Fibroblast of skin of abdomen (primary cell): ENCODE measurements around the gene COQ2.
"Not testable (repeated sequence)": the region's sequence is repeated elsewhere in the genome, so short reads cannot be mapped to it uniquely, and the experiment has no call there.

Experiments used
- DNase-seq: peaks from one replicate; pipeline ENCODE4 v3.0.0-alpha.2; 2013

The COQ2 gene

DNA sequence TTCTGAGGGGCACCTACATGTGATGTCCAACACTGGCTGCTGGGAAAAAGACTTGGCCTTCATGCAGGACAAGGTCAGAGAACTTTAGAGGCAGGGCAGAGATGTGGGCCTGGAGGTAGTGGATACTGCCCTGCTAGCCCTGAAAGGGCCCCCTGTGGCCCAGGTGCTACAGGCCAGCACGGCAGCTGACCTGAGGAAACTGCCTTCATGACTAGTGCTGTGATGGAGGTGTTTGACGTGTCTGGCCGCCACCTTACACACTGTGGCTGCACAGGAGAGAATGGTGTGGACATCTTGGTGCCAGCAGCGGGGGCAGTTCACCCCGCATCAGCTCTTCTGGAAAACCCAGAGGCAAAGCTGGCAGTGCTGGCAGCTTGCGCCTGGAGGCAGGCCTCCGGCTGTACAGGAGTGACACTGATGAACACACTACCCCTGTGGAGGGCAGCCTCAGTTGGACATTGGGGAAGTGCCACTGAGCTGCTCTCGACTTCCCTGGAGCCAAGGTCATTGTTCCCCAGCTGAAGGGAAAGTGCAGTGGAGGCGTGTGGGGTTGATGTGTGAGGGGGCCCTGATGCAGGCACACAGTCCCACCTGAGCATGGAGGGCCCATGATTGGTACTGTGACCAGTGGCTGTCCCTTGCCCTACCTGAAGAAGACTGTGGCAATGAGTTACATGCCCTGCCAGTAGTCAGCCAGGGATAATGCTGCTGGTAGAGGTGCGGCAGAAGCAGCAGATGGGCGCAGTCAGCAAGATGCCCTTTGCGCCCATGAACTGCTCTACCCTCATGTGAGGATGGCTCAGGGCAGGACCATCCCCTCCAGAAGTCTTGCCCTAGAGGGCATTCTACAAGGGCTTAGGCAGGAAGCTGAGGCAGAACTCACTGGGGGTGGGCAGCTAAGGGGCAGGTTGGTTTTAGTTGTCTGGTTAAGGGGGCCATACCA lies 36.9 kb downstream of the COQ2 start:
- no peak for DNase-seq

- no peak for DNase-seq
These were observed 43.5 kb downstream of the COQ2 start for GRCh38 chr4:83241132-83241531.

DNA sequence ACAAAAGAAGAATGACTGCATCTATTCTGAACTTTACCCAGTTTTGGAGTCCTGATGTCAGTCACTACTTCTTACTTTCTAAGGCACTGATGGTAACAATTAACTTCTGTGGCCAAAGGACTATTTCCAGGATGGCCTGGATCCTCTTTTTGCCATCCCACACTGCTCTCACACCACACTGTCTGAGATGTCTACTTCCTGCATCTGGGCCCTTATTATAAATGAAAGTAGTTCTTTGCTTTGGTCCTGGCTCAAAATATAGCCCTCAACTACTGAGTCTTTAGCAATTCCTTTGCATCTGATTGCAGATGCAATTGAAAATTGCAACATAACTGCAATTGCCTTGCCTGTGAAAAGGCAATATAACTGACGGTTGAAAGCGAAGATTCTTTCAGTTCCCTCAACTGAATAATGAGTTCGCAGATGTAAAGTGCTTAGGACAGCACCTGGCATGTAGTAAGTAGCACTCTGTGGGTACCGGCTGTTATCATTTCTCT lies 44.2 kb downstream of the COQ2 start:
- DNase-seq = no peak

DNA sequence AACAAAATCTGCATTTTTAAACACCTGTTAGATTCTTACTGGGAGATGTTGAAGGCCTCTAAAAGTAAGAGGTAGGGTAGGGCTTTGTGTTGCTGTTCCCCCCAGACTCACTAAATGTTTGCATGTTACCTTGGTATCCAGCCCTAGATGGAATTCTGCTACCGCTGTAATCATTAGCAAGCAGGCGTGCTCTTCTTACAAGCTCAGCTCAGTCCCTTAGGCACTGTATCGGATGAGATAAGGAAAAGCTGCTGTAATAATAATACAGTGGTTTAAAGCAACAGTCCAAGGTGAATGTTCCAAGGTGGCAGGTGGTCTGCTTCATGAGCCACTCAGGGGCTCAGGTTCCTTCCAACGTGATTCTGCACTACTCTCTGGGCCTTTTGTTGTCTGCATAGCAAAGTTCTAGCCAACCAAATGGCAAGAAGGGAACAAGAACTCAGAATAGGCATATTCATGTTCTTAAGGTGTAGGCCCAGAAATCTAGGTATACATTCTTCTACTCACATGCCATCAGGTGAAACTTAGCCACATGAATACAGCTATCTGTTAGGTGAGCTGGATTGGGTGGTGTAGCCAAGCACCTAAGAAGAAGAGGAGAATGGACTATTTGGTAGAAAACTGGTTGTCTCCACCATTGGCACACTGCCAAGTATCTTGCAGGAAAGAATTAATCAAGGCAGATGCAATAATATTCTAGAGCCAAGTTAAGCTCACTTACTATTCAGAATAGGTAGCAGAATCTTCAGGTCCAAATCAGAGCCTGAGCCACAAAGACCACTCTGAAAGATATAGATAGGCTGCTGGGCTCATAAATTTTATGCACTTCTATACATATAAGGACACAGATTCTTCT lies 46.0 kb downstream of the COQ2 start:
- DNase-seq = no peak

DNA sequence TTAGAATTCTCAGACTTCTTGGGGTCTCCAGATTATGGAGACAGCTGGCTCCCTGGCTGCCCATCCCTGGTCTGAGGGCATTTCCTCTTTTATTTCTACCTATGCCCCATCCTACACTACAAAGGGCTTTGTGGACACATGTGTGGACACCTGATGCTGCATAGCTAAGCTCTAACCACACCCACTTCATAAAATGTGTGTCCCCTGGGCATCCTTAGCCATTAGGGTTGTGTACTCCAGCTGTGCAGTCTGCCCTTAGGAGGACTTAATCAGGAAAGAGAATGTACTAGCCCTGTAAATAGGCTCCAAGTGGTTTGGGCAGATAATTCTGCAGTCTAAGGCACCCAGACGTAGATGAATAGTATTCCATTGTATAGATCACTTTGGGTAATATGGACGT lies 47.0 kb downstream of the COQ2 start:
- no peak for DNase-seq

- DNase-seq = not testable (repeated sequence)
These were observed 48.9 kb downstream of the COQ2 start for GRCh38 chr4:83235645-83236133.

- DNase-seq = no peak
These were observed 49.5 kb downstream of the COQ2 start for GRCh38 chr4:83234902-83235644.

GRCh38 chr4:83234387-83234786 lies 50.2 kb downstream of the COQ2 start:
- DNase-seq = not testable (repeated sequence)

GRCh38 chr4:83232082-83232481 lies 52.5 kb downstream of the COQ2 start:
- no peak for DNase-seq

DNA sequence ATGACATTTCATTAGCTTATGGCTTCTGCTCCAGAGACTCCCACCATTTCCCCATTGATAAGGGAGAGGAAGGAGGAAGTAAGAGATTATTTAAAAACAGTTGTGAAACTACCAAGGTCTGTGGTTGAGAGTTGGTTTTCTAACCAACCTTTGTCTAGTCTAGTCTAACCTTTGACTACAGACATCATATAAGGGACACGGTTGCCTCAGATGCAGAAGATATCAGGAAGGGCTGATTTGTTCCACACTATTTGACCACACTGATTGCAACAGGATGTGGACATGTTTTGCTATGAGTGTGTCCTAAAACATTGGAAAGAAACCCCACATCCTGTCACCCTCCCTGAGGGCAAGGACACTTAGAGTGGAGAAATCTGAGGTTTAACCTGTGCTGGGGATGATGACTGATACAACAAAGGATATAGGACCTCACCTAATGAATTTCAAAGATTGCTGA lies 53.0 kb downstream of the COQ2 start:
- no peak for DNase-seq

DNA sequence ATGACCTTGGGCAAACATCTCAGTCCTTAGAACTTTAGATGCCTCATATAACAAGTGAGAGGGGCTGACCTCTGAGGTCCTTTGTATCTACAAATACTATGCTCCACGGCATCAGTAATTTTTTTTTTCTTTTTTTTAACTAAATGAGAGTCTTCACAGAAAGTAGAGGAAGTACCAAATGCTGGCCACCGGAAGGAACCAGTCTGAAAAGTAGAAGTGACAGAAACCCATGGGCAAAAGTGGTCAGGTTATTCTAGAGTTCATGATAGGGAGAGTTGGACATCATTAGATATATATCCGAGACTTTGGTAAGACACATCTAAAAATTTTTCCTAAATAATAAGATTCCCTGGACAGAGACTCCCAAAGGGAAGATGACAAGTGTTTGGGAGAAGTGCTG lies 53.7 kb downstream of the COQ2 start:
- DNase-seq = no peak

DNA sequence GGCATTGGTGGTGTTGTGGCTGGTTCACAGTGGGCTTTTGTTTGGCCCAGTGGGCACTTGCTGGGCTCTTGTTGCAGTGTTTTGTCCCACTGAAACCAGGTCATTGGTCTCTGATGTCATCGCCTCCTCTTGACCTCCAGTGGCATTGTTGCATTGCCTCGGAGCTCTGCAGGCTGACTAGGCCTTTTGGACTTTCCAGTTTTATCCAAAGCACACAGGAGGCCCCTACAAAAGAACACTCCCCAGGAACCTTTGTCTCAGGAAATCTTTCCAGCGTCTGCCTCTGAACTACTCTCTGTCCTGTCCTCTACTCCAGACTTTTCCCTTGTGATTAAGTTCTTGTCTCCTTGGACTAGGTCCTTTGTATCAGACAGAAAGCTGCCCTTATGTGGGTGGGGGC lies 54.8 kb downstream of the COQ2 start:
- DNase-seq = no peak

DNA sequence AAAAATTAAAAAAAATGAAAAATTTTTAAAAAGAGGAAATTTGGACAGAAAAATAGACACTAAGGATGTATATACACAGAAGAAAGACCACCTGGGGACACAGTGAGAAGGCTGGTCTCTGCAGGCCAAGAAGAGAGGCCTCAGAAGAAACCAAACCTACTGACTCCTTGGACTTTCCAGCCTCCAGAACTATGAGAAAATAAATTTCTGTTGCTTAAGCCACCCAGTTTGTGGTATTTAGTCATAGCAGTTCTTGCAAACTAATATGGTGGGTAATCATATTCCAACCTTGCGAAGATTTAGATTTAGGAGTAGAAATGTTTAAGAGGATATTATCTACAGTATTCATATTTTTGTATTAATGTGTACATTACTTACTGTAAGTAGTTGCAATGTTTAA lies 56.4 kb downstream of the COQ2 start:
- DNase-seq = no peak

- no peak for DNase-seq
These were observed 59.9 kb downstream of the COQ2 start for GRCh38 chr4:83224502-83225197.

DNA sequence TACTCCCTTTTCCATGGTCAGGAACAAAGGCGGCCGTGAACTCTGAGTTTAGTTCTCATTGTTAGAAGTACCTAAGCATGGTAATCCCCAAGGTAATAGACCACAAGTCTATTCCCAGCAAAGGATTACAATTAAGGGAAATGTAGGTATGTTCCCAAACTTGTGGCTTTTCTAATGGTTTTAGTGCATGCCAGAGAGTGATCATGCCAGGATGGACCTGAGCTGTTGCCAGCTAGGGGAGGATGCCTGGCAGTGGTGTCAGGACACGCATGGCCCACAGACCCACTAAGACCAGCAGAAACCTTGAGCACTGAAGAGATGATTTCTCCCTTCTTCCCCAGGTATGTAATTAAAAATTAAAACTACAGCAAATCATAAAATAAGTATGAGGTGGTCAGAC lies 60.8 kb downstream of the COQ2 start:
- no peak for DNase-seq

DNA sequence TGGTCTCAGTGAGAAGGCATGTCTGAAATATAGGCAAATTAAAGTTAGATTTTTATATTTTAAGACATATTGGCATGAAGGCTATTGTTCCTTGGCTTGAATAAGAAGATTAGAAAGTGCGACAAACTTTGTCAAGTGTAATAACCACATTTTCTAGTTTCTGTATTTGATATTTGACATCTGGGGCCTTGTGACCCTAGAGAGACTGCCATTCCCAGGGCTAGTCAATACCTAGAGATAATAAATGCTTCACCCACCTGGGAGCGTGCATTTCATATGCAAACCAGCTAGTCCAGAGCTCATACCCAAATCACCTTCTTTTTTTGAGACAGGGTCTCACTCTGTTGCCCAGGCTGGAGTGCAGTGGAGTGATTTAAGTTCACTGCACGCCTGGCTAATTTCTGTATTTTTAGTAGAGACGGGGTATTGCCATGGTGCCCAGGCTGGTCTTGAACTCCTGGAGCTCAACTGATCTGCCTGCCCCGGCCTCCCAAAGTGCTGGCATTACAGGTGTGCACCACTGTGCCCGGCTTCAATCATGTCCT lies 62.6 kb downstream of the COQ2 start:
- DNase-seq = no peak

- no peak for DNase-seq
These were observed 65.0 kb downstream of the COQ2 start for GRCh38 chr4:83219344-83220331.

DNA sequence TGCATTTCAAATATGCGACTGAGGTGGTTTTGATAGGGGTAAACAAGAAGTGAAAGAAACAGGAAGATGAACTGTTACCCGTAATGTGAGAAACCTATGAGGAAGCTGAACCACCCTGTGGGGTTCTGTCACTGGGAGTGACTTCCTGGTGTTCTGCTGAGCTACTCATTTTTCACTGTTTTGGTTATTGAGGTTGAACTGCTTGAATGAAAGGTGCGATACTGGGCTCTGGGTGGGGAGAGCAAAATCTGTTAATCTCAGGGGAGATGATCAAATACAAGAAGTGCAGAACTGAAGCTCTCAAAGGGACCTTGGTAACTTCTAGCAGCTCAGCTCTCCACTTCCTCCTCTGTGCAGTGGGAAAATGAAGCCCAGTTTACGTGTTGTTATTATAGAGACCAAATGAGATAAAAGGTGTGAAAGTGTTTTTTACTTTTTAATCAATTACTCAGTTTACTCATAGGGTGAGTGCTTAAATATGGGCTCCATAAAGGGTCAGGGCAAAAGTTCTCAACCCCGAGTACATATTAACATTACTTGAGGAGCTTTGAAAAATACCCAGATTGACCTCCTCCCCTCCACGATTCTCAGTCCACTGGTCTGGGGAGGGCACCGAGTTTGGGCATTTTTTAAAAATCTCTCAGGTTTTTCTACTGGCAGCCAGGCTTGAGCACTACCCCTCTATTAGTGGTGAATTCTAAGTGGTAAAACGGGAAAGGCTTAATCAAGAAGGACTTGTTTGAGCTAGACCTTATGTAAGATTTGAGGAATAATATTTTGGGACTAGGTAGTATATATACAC lies 66.7 kb downstream of the COQ2 start:
- no peak for DNase-seq

- no peak for DNase-seq
These were observed 67.5 kb downstream of the COQ2 start for GRCh38 chr4:83216959-83217683.
